Esophagus muscularis mucosa (tissue), 3 donors: ENCODE measurements around the gene SIPA1L3.

Source experiments
- CTCF ChIP-seq, 3 experiments: fragments of 200-600 bp in 2 of 3; fragments of 450-650 bp in 1 of 3; sonication (generic) in 2 of 3; IDR thresholded peaks; one replicate each; pipeline ENCODE4 v1.5.1; 2017 to 2019; ENCODE audit warnings: antibody characterized with exemption in 3 of 3, mild to moderate bottlenecking in 2 of 3, moderate library complexity in 1 of 3
- POLR2A ChIP-seq: fragments of 450-650 bp; IDR thresholded peaks from one replicate; pipeline ENCODE4 v1.6.1; 2017; ENCODE audit warnings: antibody characterized with exemption, moderate library complexity, mild to moderate bottlenecking, low read depth

- TF ChIP-seq POLR2A: no peak
- no peak for TF ChIP-seq CTCF (IDR thresholded peaks at IDR 0.05)
These were observed 169.3 kb downstream of the SIPA1L3 start for GRCh38 chr19:38076337-38076736.
